ENCODE results near the gene USP38. TPM values are rescaled to one million over a fixed set of nuclear protein-coding genes. Genes with fewer than 3 reads are reported as not detected.

Gene USP38
- total and polyA plus RNA-seq, 3 donors from 2014 or later: 21.2 to 23.8 (median 22.9) TPM

DNA sequence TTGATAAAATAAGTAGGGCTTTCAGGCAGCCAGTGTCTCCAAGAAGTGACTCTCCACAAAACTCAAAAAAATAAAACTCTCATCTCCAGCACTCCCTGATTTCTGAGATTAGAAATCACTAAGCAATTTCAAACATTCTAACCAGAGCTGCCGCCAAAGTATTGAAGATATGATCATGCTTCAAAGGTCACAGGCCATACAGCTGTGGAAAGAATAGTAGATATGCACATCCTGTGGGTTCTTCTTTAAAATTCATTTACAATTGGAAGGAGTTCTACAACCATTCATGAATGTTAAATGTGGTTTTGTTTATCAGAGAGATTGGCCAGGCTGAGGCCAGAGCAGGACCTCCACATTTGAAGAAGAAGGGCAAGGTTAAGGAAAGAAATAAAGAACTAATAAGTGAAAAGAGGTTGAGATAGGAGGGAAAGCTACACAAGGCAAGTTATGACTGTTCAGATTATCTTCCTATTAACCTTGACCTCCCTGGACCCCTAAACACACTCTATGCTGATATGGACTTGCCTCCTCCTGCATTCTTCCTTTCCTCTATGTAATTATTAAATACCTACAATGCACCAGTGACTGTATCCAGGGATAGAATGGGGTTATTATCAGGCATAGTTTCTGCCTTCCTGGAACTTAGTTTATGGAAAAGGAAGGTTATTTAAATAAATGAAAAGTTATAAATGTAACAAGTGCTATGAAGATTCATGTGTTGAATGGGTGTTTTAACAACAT, 56.4 kb downstream of the USP38 start:
- WGBS, 2 donors: 55 to 63% methylated on average over 1 of the region's 1 CpG
- H3K9me3 ChIP-seq: no peaks in the 10 kb centered on the region
- no peaks in the 10 kb centered on the region for H3K27me3 ChIP-seq
- intact Hi-C loops (cut with DNase I; ENCODE audit: low total_unique reads): no loop called here
- H3K27ac ChIP-seq: no peak overlapping the region
- H3K4me3 ChIP-seq: no peak overlapping the region
- H3K4me1 ChIP-seq: peaks cover 6% of the 10 kb centered on the region
- no peak for DNase-seq
- H3K36me3 ChIP-seq (ENCODE audit: low read depth, missing control alignments): no peaks in the 10 kb centered on the region
- TF ChIP-seq, protein P1, sequence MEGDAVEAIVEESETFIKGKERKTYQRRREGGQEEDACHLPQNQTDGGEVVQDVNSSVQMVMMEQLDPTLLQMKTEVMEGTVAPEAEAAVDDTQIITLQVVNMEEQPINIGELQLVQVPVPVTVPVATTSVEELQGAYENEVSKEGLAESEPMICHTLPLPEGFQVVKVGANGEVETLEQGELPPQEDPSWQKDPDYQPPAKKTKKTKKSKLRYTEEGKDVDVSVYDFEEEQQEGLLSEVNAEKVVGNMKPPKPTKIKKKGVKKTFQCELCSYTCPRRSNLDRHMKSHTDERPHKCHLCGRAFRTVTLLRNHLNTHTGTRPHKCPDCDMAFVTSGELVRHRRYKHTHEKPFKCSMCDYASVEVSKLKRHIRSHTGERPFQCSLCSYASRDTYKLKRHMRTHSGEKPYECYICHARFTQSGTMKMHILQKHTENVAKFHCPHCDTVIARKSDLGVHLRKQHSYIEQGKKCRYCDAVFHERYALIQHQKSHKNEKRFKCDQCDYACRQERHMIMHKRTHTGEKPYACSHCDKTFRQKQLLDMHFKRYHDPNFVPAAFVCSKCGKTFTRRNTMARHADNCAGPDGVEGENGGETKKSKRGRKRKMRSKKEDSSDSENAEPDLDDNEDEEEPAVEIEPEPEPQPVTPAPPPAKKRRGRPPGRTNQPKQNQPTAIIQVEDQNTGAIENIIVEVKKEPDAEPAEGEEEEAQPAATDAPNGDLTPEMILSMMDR (IDR thresholded peaks at IDR 0.05): no peak
- TF ChIP-seq POLR2A (IDR thresholded peaks at IDR 0.05): no peak

DNA sequence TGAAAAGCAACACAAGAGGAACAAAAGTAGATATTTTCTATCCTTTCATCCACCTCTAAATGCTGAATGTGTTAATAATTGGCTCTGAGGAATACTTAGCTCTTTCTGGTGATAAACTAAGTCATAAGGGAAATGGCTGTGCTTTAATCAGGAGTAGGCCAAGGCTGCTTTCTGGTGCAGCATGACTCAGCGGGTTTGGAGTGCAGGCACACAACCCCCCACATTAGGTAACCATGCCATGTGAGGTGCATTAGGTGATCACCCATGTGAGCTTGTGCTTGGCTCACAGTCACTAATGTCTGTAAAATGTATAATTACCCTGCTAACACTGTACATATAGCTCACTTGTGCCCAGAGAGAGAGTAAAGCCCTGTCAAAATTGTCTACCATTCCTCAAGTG, 57.2 kb downstream of the USP38 start:
- no peak for DNase-seq
- no peaks in the 10 kb centered on the region for H3K36me3 ChIP-seq (ENCODE audit: low read depth, missing control alignments)
- H3K27me3 ChIP-seq: no peaks in the 10 kb centered on the region
- no peak overlapping the region for H3K27ac ChIP-seq
- H3K4me3 ChIP-seq: no peak overlapping the region
- H3K4me1 ChIP-seq: peaks cover 6% of the 10 kb centered on the region
- 93 to 100% methylated on average over 1 of the region's 1 CpG for WGBS, 2 donors
- intact Hi-C loops (cut with DNase I; ENCODE audit: low total_unique reads): no loop called here
- TF ChIP-seq, protein P1 (IDR thresholded peaks at IDR 0.05): no peak
- TF ChIP-seq POLR2A (IDR thresholded peaks at IDR 0.05): no peak
- H3K9me3 ChIP-seq: no peaks in the 10 kb centered on the region

DNA sequence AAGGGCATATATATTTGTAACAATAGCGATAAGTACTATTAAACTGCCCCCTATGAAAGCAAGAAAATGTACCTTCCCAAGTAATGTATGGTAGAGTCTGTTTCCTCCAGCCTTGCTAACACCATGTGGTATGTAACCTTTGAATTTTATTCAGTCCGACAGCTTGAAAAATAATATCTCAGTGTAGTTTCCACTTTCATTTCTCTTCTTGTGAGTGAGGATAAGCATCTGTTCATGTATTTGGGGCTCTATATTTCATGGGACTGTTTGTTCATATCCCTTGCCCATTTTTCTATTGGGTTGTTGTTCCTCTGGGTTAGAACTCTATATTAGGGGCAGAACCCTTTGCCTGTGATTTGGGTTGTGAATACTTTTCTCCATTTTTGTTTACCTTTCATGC, 58.3 kb downstream of the USP38 start:
- Histone ChIP-seq H3K36me3 (ENCODE audit: low read depth, missing control alignments) (no peaks in the 10 kb centered on the region), H3K27me3 (no peaks in the 10 kb centered on the region), H3K4me3 (no peak overlapping the region), H3K4me1 (peaks cover 6% of the 10 kb centered on the region), H3K9me3 (no peaks in the 10 kb centered on the region), H3K27ac (no peak overlapping the region)
- no peak for DNase-seq
- intact Hi-C loops (cut with DNase I; ENCODE audit: low total_unique reads): no loop called here
- TF ChIP-seq POLR2A (IDR thresholded peaks at IDR 0.05): no peak
- TF ChIP-seq, protein P1 (IDR thresholded peaks at IDR 0.05): no peak
- WGBS, 2 donors: 93 to 99% methylated on average over 2 of the region's 2 CpGs

- WGBS, 2 donors: 80 to 93% methylated on average over 4 of the region's 4 CpGs
- no peak overlapping the region for H3K27ac ChIP-seq
- no peaks in the 10 kb centered on the region for H3K36me3 ChIP-seq (ENCODE audit: low read depth, missing control alignments)
- H3K4me3 ChIP-seq: no peak overlapping the region
- no peaks in the 10 kb centered on the region for H3K4me1 ChIP-seq
- intact Hi-C loops (cut with DNase I; ENCODE audit: low total_unique reads): no loop called here
- DNase-seq: no peak
- no peaks in the 10 kb centered on the region for H3K9me3 ChIP-seq
- TF ChIP-seq POLR2A (IDR thresholded peaks at IDR 0.05): no peak
- TF ChIP-seq, protein P1 (IDR thresholded peaks at IDR 0.05): no peak
- no peaks in the 10 kb centered on the region for H3K27me3 ChIP-seq
Measured at GRCh38 chr4:143246977-143247376, 62.3 kb downstream of the USP38 start.

- Histone ChIP-seq H3K36me3 (ENCODE audit: low read depth, missing control alignments) (no peaks in the 10 kb centered on the region), H3K27me3 (no peaks in the 10 kb centered on the region), H3K9me3 (no peaks in the 10 kb centered on the region), H3K4me1 (no peaks in the 10 kb centered on the region), H3K4me3 (no peak overlapping the region), H3K27ac (no peak overlapping the region)
- intact Hi-C loops (cut with DNase I; ENCODE audit: low total_unique reads): no loop called here
- no peak for DNase-seq
- WGBS, 2 donors: 87 to 98% methylated on average over 2 of the region's 2 CpGs
- TF ChIP-seq POLR2A (IDR thresholded peaks at IDR 0.05): no peak
- TF ChIP-seq, protein P1 (IDR thresholded peaks at IDR 0.05): no peak
Measured at GRCh38 chr4:143247866-143248265, 63.1 kb downstream of the USP38 start.
